Measurements from ENCODE around the gene CD209.

GRCh38 chr19:7746903-7747884 lies at the start of gene CD209:
- TF ChIP-seq CTCF (IDR thresholded peaks at IDR 0.05) (no peak), POLR2AphosphoS5 (IDR thresholded peaks at IDR 0.05) (no peak)

Measured in sigmoid colon (tissue), 4 donors.